Caco-2 (cell line): ENCODE measurements around the gene IDI2. TPM values are rescaled to one million over a fixed set of nuclear protein-coding genes. Genes with fewer than 3 reads are reported as not detected.

Experiments used
- BruUV-seq: library from RNA; stranded (reverse); fragments of 400-500 nt; replicated peaks from 2 replicates; lab custom pipeline; 2021; lab: Mats Ljungman, UMichigan
- CTCF ChIA-PET: fragments of 300-600 bp; sonication (Branson Sonifier 250); formaldehyde crosslinking; loops from one replicate; lab custom pipeline; 2022; ENCODE audit warnings: antibody characterized with exemption; lab: Charles Lee
- POLR2A ChIA-PET: fragments of 300-600 bp; sonication (Branson Sonifier 250); formaldehyde crosslinking; loops from one replicate; lab custom pipeline; 2022; ENCODE audit warnings: antibody characterized with exemption; lab: Charles Lee
- DNase-seq, 2 experiments: peaks; one replicate each; pipeline versions ENCODE4 v3.0.0 to v3.0.0-alpha.2; 2020 to 2022
- H3K27me3 ChIP-seq: replicated peaks from 2 replicates; pipeline ENCODE4 v1.6.0; 2011; ENCODE audit warnings: low read length; ENCODE audit not compliant: control insufficient read depth, insufficient read depth
- H3K36me3 ChIP-seq: 2 replicates; pipeline ENCODE4 v1.5.1; 2011; ENCODE audit warnings: low read length; ENCODE audit not compliant: control insufficient read depth, insufficient read depth
- H3K4me1 ChIP-seq: fragments of 250-450 bp; sonication (Bioruptor Pico); 2 replicates; pipeline ENCODE4 v1.5.1; 2020; ENCODE audit warnings: mild to moderate bottlenecking
- H3K4me3 ChIP-seq: 2 replicates; pipeline ENCODE4 v1.5.1; 2011; ENCODE audit warnings: low read depth, mild to moderate bottlenecking, control low read depth, low read length
- H3K9me3 ChIP-seq: fragments of 250-450 bp; sonication (Bioruptor Pico); 2 replicates; pipeline ENCODE4 v1.5.1; 2020; ENCODE audit warnings: mild to moderate bottlenecking, moderate library complexity
- H3K27ac Mint-ChIP-seq: one replicate; pipeline ENCODE4 v1.8.0; 2022; ENCODE audit warnings: mixed read lengths; ENCODE audit not compliant: unreplicated experiment
- H3K27me3 Mint-ChIP-seq: one replicate; pipeline ENCODE4 v1.8.0; 2022; ENCODE audit warnings: mixed read lengths; ENCODE audit not compliant: insufficient read depth, unreplicated experiment
- H3K36me3 Mint-ChIP-seq: one replicate; pipeline ENCODE4 v1.8.0; 2022; ENCODE audit warnings: mild to moderate bottlenecking, mixed read lengths; ENCODE audit not compliant: insufficient read depth, unreplicated experiment
- H3K4me1 Mint-ChIP-seq: one replicate; pipeline ENCODE4 v1.8.0; 2022; ENCODE audit warnings: low read depth, mixed read lengths; ENCODE audit not compliant: unreplicated experiment
- H3K4me3 Mint-ChIP-seq: one replicate; pipeline ENCODE4 v1.8.0; 2022; ENCODE audit warnings: mild to moderate bottlenecking, moderate library complexity, mixed read lengths; ENCODE audit not compliant: unreplicated experiment
- H3K9me3 Mint-ChIP-seq: one replicate; pipeline ENCODE4 v1.8.0; 2022; ENCODE audit warnings: mixed read lengths; ENCODE audit not compliant: unreplicated experiment
- intact Hi-C: fragments of 100-400 bp; cut with micrococcal nuclease; formaldehyde crosslinking; loops from one replicate; pipeline ENCODE4 v1.10.0; 2022; ENCODE audit not compliant: unreplicated experiment
- total RNA-seq: library from RNA; stranded (reverse); gene quantifications from 2 replicates; pipeline ENCODE4 v1.2.3, GENCODE V29; 2022
- TF ChIP-seq, protein P1 (sequence below), 2 experiments: fragments of 200-600 bp in 1 of 2; IDR thresholded peaks; 1 replicate in 1 of 2; 2 replicates in 1 of 2; pipeline versions ENCODE4 v1.5.1 to v1.8.0; 2011 to 2022; ENCODE audit warnings: antibody characterized with exemption in 1 of 2, control low read depth in 1 of 2, inconsistent platforms in 1 of 2, low read depth in 1 of 2, low read length in 1 of 2, mild to moderate bottlenecking in 1 of 2, moderate library complexity in 1 of 2; ENCODE audit not compliant: insufficient read depth in 1 of 2, severe bottlenecking in 1 of 2, unreplicated experiment in 1 of 2

IDI2 gene
- total RNA-seq, 1 experiment from 2014 or later: not detected

DNA sequence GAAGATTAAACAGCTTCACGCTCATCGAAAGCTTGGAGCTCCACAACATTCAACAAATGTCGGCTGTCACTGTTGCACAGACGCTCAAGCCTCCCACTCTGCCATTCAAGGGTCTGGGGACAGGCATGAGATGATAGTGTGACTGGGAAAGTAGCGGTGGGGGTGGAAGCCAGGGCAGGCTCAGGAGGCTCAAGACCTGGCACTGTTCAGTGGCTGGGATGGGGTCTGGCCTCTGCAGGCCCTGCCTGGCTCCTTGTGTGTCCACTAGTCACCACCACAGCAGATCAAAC is 50.9 kb downstream of the IDI2 start:
- H3K4me3 Mint-ChIP-seq: peak overlapping the region; percentile 61
- DNase-seq: no peak
- intact Hi-C loops: loop anchor here (1.0 kb wide), 2 partner anchors 10 to 43 kb away; partner anchors contain the start of gene LARP4B
- Histone ChIP-seq H3K36me3 (peaks cover 2% of the 10 kb centered on the region; the same call in 1 of the 2 replicates), H3K27me3 (no peaks in the 10 kb centered on the region), H3K4me1 (peaks cover 55% of the 10 kb centered on the region), H3K9me3 (peaks cover 19% of the 10 kb centered on the region), H3K4me3 (no peak overlapping the region)
- TF ChIP-seq, protein P1, sequence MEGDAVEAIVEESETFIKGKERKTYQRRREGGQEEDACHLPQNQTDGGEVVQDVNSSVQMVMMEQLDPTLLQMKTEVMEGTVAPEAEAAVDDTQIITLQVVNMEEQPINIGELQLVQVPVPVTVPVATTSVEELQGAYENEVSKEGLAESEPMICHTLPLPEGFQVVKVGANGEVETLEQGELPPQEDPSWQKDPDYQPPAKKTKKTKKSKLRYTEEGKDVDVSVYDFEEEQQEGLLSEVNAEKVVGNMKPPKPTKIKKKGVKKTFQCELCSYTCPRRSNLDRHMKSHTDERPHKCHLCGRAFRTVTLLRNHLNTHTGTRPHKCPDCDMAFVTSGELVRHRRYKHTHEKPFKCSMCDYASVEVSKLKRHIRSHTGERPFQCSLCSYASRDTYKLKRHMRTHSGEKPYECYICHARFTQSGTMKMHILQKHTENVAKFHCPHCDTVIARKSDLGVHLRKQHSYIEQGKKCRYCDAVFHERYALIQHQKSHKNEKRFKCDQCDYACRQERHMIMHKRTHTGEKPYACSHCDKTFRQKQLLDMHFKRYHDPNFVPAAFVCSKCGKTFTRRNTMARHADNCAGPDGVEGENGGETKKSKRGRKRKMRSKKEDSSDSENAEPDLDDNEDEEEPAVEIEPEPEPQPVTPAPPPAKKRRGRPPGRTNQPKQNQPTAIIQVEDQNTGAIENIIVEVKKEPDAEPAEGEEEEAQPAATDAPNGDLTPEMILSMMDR (IDR thresholded peaks at IDR 0.05; ENCODE audit: insufficient read depth in 1 of 2, low read depth in 1 of 2, low read length in 1 of 2, severe bottlenecking in 1 of 2, unreplicated experiment in 1 of 2): no peak
- H3K27me3 Mint-ChIP-seq: no peaks in the 10 kb centered on the region
- H3K27ac Mint-ChIP-seq: peak overlapping the region; percentile 89
- H3K9me3 Mint-ChIP-seq: peaks cover 21% of the 10 kb centered on the region
- POLR2A ChIA-PET: interaction anchor here (2.0 to 2.3 kb wide), 4 partner anchors 9 to 43 kb away, joined by 13 to 27 read pairs (median 22); partner anchors contain the start of genes GTPBP4 and LARP4B
- no TSS peak for BruUV-seq
- CTCF ChIA-PET: interaction anchor here (2.7 kb wide), 1 partner anchor 12 kb away, joined by 14 read pairs; no protein-coding TSS in a partner anchor
- H3K4me1 Mint-ChIP-seq: peaks cover 52% of the 10 kb centered on the region
- peaks cover 59% of the 10 kb centered on the region for H3K36me3 Mint-ChIP-seq

DNA sequence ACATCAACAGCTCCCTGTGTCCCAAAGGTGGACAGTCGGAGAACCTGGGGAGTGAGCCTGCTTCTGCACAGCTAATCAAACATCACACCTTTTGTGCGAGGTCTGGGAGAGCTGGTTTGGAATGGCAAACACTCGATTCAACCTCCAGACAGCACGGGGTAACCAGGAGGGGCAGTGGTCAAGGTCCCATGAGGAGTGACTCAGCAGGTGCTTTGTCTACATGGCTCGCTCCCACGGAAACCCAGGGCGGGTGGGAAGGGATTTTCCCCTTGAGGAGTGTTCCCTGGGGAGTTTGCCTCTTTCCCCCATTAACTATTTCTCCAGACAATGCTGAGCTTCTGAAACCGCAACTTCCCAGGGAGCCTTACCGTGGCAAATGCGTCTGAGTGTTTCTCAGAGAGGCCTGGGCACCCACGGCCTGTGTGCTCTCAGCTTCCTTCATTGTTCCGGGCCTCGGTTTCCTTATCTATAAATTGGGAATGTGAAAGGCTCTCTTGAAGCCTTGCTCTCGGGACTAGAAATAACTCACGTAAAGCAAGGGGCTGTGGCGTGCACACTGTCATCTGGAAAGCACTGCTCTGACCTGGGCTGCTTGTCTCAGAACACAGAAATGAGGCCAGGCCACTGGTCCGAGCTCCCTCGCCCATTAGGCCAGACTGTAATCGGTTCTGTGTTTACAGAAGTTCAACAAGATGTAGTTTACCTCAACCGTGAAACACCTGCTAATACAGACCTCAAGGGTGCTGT is 51.4 kb downstream of the IDI2 start:
- POLR2A ChIA-PET: interaction anchor here (1.0 to 2.3 kb wide), 5 partner anchors 9 to 74 kb away, joined by 5 to 27 read pairs (median 17); partner anchors contain the start of genes GTPBP4, IDI1 and LARP4B
- Histone ChIP-seq H3K36me3 (peaks cover 2% of the 10 kb centered on the region; the same call in 1 of the 2 replicates), H3K9me3 (peaks cover 14% of the 10 kb centered on the region), H3K4me3 (no peak overlapping the region), H3K4me1 (peaks cover 60% of the 10 kb centered on the region), H3K27me3 (no peaks in the 10 kb centered on the region)
- intact Hi-C loops: loop anchor here (1.0 kb wide), 2 partner anchors 10 to 43 kb away; partner anchors contain the start of gene LARP4B
- H3K27ac Mint-ChIP-seq: peak overlapping the region; percentile 89
- CTCF ChIA-PET: interaction anchor here (2.7 kb wide), 1 partner anchor 12 kb away, joined by 14 read pairs; no protein-coding TSS in a partner anchor
- no TSS peak for BruUV-seq
- H3K9me3 Mint-ChIP-seq: peaks cover 16% of the 10 kb centered on the region
- peak overlapping the region; percentile 61 for H3K4me3 Mint-ChIP-seq
- DNase-seq: peak; percentile 92 to 94
- peaks cover 57% of the 10 kb centered on the region for H3K4me1 Mint-ChIP-seq
- TF ChIP-seq, protein P1 (IDR thresholded peaks at IDR 0.05; ENCODE audit: insufficient read depth in 1 of 2, low read depth in 1 of 2, low read length in 1 of 2, severe bottlenecking in 1 of 2, unreplicated experiment in 1 of 2): no peak
- peaks cover 59% of the 10 kb centered on the region for H3K36me3 Mint-ChIP-seq
- no peaks in the 10 kb centered on the region for H3K27me3 Mint-ChIP-seq

DNA sequence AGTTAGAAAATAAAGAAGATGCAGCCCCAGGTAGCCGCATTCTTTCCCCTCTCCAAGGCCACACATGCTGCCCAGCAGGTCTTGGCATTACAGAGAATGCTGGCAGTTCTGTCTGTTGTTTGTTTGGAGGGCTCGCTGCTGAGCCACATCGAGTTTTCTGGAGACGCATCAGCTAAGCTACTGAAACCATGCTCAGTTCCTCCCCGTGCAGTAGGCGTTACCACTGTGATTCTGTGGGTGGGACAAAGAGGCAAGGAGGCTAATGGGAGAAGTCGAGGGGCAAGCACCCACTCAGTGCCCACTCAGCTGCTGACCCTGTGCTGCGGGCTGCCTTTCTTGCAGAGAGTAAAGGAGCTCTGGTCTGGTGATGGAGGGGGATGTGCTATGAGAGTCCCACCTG is 52.9 kb downstream of the IDI2 start:
- TF ChIP-seq, protein P1 (IDR thresholded peaks at IDR 0.05; ENCODE audit: insufficient read depth in 1 of 2, low read depth in 1 of 2, low read length in 1 of 2, severe bottlenecking in 1 of 2, unreplicated experiment in 1 of 2): no peak
- H3K36me3 Mint-ChIP-seq: peaks cover 55% of the 10 kb centered on the region
- H3K4me3 Mint-ChIP-seq: no peak overlapping the region
- CTCF ChIA-PET: interaction anchor here (0.7 to 2.7 kb wide), 2 partner anchors 11 to 14 kb away, joined by 3 to 14 read pairs; no protein-coding TSS in a partner anchor
- Histone ChIP-seq H3K36me3 (peaks cover 2% of the 10 kb centered on the region; the same call in 1 of the 2 replicates), H3K27me3 (no peaks in the 10 kb centered on the region), H3K4me1 (peaks cover 69% of the 10 kb centered on the region), H3K4me3 (no peak overlapping the region), H3K9me3 (no peaks in the 10 kb centered on the region; the same call in 1 of the 2 replicates)
- BruUV-seq: no TSS peak
- no peaks in the 10 kb centered on the region for H3K27me3 Mint-ChIP-seq
- intact Hi-C loops: no loop called here
- peaks cover 68% of the 10 kb centered on the region for H3K4me1 Mint-ChIP-seq
- H3K9me3 Mint-ChIP-seq: peaks cover 2% of the 10 kb centered on the region
- DNase-seq: peak in 1 of 2 experiments; percentile 30
- POLR2A ChIA-PET: interaction anchor here (2.3 kb wide), 1 partner anchor 13 kb away, joined by 27 read pairs; no protein-coding TSS in a partner anchor
- H3K27ac Mint-ChIP-seq: peak overlapping the region; percentile 89
